NCI-H187 (cell line): ENCODE measurements around the gene TMEM81.

Experiments used
- DNase-seq, 2 experiments: peaks; one replicate each; lab custom pipeline; 2025; lab: John Stamatoyannopoulos, UW

Gene TMEM81

GRCh38 chr1:205076245-205076761 is 8.0 kb downstream of the TMEM81 start:
- no peak for DNase-seq

GRCh38 chr1:205075642-205076155 is 8.6 kb downstream of the TMEM81 start:
- no peak for DNase-seq

GRCh38 chr1:205074513-205074912 is 9.7 kb downstream of the TMEM81 start:
- DNase-seq: no peak

- DNase-seq: no peak
Observed at GRCh38 chr1:205074084-205074483, 10.2 kb downstream of the TMEM81 start.

DNA sequence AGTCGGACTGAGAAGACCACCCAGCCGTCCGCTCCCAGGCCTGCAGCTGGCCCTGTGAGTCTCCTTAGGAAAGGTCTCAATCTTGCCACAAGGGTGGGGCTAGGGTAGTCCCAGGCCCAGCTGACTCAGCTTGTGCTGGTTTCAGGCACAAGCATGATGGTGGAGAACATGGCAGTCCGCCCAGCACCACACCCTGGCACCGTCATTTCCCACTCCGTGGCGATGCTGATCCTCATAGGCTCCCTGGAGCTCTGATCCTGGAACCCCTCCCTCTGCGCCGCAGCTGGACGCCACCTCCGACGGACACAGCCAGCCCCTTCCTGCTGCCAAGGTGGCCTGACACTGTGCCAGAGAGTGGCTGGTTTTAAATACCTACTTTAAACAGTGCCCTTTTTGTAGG is 10.7 kb downstream of the TMEM81 start:
- no peak for DNase-seq

DNA sequence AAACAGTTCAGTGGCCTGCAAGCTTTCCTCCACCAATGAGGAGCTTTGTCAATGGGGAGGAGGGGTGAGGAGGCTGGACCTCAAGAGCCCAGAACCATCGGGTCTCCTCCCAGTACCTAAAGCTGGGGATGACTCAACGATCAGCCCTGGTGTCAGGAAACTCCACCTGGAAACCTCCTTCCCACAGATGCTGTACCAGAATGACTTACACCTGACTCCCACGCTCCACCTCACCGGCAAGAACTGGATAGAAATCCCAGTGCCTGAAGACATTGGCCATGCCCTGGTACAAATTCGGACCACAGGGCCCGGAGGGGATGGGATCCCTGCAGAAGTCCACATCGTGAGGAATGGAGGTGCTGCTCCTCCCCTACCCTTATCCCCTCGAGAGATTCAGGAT is 11.4 kb downstream of the TMEM81 start:
- no peak for DNase-seq

- no peak for DNase-seq
Observed at GRCh38 chr1:205072286-205072685, 12.0 kb downstream of the TMEM81 start.

GRCh38 chr1:205071801-205072200 is 12.5 kb downstream of the TMEM81 start:
- DNase-seq: no peak

DNA sequence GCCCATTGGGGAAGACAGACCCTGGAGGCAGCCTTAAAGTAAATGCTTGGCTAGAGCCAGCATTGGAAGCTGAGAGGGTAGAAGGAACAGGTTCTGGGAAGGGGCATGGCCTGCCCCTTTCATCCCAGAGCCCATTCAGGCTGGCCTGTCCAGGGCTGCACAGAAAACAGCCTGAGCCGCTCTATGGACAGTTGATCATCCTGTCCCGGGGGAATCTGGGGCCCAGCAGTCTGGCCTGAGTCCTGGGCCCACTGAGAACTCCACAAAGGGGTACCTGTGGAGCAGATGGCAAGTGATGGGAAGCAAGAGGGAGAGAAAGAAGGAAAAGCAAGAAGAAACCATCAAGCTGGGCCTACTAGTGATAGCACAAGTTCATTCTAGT is 13.2 kb downstream of the TMEM81 start:
- DNase-seq: no peak

- no peak for DNase-seq
Observed at GRCh38 chr1:205069371-205070125, 14.7 kb downstream of the TMEM81 start.

GRCh38 chr1:205068457-205069040 is 15.7 kb downstream of the TMEM81 start:
- no peak for DNase-seq

DNA sequence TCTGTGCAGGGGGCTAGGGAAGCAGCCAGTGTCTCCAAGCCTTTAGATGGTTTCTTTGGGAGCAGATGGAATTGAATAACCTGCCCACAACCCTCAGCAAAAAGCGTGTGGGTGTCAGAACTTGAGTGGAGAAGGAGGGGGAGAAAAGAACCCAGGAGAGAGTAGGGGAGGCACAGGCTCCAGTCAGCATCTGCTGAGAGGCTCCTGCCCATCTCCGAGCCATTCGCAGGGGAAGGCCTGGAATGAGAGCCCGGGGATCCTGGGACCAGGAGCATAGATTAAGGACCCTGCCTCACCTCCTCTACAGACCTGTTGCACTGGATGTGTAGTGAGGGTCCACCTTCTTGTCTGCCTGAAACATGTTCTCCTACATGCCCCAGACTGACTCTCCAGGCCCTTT is 16.3 kb downstream of the TMEM81 start:
- no peak for DNase-seq

DNA sequence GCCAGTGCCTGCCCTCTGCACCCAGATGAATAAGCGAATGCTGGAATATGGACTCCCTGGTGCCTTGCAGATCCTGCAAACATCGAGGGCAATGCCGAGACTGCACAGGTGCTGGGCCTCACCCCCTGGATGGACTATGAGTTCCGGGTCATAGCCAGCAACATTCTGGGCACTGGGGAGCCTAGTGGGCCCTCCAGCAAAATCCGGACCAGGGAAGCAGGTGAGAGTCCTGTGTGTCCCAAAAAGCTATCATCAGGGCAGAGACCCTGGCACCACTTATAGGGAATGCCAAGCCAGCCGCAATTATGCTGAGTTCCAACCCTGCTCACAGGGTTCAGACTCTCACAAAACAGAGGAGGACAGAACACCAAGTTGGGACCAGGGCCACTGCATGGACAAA is 17.2 kb downstream of the TMEM81 start:
- DNase-seq: no peak

DNA sequence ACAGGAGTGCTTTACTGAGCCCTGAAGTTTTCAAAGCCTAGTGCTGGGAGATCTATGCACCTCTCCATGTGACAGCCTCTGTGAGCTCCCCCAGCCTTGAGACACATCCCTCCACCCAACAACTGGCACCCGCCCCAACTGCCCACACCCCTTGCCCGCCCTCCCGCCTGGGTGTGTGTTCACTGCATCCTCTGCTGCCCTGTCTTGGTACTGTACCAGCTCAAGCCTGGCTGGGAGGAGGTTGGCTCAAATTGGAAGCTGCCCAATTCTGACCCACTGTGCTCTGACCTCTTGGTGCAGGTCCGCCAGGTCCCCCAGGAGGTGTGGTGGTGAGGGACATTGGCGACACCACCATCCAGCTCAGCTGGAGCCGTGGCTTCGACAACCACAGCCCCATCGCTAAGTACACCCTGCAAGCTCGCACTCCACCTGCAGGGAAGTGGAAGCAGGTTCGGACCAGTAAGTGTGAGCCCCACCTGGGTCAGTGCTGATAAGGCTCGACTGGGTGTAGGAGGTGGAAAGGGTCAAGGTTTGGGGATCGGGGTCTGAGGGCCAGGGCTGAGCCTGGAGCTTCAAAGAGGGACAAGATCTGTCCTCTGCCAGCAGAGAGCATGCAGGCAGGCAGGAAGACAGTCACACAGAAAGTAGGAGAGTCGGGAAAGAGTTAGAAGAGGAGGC is 18.0 kb downstream of the TMEM81 start:
- DNase-seq: no peak

DNA sequence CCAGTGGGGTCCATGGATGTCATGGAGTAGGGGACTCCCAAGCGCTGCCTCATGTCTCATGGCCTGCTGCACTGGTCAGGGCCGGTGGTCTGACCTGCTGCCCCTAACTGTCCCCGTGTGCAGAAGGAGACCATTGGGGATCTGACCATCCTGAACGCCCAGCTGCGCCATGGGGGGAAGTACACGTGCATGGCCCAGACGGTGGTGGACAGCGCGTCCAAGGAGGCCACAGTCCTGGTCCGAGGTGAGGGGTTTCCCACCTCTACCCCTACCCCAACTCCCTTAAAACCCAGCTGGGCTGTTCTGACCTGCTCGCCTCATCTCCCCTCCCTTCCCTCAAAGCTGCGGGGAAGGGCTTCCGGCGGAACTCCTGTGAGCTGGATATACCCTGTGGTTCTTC is 18.6 kb downstream of the TMEM81 start:
- DNase-seq: no peak

- no peak for DNase-seq
Observed at GRCh38 chr1:205064741-205065316, 19.4 kb downstream of the TMEM81 start.

DNA sequence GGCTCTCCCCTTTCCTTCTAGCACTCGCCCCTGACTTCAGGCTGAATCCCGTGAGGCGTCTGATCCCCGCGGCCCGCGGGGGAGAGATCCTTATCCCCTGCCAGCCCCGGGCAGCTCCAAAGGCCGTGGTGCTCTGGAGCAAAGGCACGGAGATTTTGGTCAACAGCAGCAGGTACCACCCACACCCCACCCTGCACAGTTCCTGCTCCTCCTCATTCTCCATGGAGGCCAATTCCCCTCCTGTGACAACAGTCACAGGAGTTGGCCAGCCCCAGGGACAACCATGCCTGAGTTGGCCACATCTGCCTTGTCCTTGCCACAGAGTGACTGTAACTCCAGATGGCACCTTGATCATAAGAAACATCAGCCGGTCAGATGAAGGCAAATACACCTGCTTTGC is 20.0 kb downstream of the TMEM81 start:
- no peak for DNase-seq

- no peak for DNase-seq
Observed at GRCh38 chr1:205062895-205063294, 21.4 kb downstream of the TMEM81 start.

GRCh38 chr1:205062319-205062718 is 21.9 kb downstream of the TMEM81 start:
- no peak for DNase-seq

- peak; percentile 80 to 84 for DNase-seq
Observed at GRCh38 chr1:205061665-205062069, 22.6 kb downstream of the TMEM81 start.

GRCh38 chr1:205061227-205061626 is 23.0 kb downstream of the TMEM81 start:
- DNase-seq: no peak

DNA sequence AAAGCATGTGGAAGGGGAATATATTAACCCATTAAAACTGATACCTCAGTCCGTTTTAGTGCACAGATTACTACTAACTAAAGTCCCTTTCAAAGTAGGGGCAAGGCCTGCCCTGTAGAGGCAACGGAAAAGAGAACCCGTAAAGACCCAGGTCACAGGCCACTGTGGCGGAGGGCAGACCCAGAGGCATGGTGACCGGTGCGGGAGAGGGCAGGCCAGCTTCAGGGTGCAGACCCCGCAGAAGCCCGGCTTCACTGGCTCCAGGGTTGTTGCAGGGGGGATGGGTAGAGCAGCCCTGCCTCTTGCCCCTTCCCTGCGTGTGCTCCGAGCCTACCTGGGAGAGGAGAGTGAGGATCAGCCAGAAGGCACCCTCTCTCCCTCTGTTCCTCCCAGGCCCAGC is 23.5 kb downstream of the TMEM81 start:
- DNase-seq: no peak

DNA sequence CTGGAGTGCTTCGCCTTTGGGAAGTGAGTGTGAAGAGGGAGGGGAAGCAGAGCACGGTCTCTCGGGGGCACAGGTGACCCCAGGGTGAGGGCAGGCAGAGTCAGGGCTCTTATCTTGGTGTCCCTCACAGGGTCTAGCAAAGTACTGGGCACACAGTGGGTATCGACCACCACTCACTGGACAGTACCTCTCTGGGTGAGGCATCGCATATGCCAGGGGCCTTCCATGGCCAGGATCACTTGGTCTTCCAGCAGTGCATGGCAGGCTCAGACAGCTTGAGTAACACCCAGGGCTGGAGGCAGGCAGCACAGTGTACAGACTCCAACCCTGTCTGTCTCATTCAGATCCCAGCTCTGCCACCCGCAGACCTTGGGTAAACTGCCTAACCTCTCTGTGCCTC is 24.6 kb downstream of the TMEM81 start:
- no peak for DNase-seq
